Left ventricle myocardium superior (tissue), 1 donor: ENCODE measurements around the gene GLI1. TPM values are rescaled to one million over a fixed set of nuclear protein-coding genes. Genes with fewer than 3 reads are reported as not detected.
A peak's percentile ranks its signal among the peaks of the same experiment; 100 is the strongest.
"Not testable (repeated sequence)": the region's sequence is repeated elsewhere in the genome, so short reads cannot be mapped to it uniquely, and the experiment has no call there.

Source experiments
- ATAC-seq: fragments of 200-7000 bp; cut with Tn5 transposase; one replicate; pipeline ENCODE4 v1.9.1; 2020; ENCODE audit warnings: mild to moderate bottlenecking, moderate library complexity
- DNase-seq: peaks from one replicate; pipeline ENCODE4 v3.0.0-alpha.2; 2020
- intact Hi-C: fragments of 100-400 bp; cut with micrococcal nuclease; formaldehyde crosslinking; loops from one replicate; pipeline ENCODE4 v1.11.0; 2022
- long read RNA-seq: library from polyadenylated mRNA; unstranded; transcript quantifications from one replicate; pipeline ENCODE4 v2.0.0, GENCODE V29; 2021
- total RNA-seq: library from RNA; stranded (reverse); fragmentation: NEBNext Ultra II Directional; extraction: Animal tissue kit (Norgen Biotek cat#: 25700); gene quantifications from one replicate; pipeline ENCODE4 v1.2.1, GENCODE V29; 2021
- donor health status: DM: no; HTN: yes; CAD: no; lungs with severe emphysema.

Gene GLI1
- 0.37 TPM for total RNA-seq
- long read RNA-seq: 0 reads

DNA sequence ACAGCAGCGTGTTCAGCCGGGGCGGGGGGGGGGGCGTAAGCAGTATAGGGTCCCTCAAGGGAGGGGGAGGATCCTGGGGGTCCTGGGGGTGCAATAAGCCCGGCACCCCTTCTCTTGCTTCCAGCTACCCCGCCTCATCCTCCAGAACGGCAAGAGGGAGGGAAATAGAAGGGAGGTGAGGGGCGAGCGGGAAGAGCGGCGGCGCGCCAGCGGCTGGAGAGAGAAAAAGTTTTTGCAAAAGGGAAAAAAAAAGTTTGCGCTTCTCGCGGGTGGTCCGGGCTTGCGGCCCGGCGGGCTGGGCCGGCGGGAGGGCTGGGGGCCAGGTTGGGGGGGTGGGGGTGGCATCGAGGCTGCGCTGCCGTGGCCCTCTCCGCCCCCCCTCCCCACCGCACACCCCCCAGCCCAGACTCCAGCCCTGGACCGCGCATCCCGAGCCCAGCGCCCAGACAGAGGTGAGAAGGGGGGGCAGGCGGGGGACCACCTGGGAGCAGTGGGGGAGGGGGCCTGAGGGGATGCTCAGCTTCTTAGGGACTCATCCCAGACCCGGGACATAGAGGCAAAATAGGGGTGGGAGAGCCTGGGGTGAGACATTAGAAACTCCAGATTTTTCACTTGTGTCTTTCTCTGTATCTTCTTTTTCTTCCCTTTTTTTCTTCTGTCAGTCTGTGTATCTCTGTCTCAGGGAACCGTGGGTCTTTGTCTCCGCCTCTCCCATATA is at the start of gene GLI1:
Gene GLI1, plus strand, starts transcription at position 36 of the 718 bp plus-strand sequence. CDS start 3,907 bp downstream, outside the sequence.
- ATAC-seq: peak; percentile 55
- no peak for DNase-seq
- intact Hi-C loops: no loop called here

DNA sequence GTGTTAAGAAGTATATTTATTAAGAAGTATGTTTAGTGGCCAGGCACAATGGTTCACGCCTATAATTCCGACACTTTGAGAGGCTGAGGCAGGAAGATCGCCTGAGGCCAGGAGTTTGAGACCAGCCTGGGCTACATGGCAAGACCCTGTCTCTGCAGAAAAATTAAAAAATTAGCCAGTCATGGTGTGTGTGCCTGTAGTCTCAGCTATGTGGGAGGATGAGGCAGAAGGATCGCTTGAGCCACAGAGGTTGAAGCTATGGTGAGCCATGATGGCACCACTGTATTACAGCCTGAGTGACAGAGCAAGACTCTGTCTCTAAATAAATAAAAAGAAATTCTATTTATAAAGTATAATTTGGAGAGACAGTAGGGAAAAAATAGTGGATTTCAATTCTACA is 49.1 kb upstream of the GLI1 start:
- no peak for ATAC-seq
- no peak for DNase-seq
- intact Hi-C loops: no loop called here

DNA sequence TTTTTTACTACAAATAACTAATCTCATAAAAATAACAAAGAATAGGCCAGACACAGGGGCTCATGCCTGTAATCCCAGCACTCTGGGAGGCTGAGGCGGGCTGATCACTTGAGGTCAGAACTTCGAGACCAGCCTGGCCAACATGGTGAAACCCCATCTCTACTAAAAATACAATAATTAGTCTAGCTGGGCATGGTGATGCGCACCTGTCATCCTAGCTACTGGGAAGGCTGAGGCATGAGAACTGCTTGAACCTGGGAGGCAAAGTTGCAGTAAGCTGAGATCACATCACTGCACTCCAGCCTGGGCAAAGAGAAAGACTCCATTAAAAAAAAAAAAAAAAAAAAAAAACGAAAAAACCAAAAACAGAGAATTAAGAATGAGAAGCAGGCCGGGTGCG is 45.4 kb upstream of the GLI1 start:
- ATAC-seq, intact Hi-C loops, DNase-seq: not testable (repeated sequence)

DNA sequence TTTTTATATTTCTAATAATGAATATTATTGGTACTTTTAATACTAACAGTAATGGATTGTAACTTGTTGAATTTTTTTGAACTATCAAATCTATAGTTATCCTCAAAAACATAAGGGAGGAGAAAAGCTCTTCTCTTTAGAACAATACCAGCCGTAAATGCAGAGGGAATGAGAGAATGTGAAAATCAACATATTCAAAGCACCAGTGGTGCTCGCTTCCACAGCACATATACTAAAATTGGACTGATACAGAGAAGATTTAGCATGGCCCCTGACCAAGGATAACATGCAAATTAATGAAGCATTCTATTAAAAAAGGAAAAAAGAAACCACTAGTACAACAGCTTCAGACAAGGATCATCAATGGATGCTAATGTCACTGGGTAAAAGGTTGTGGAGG is 44.5 kb upstream of the GLI1 start:
- DNase-seq (no peak), ATAC-seq (no peak)
- intact Hi-C loops: no loop called here

DNA sequence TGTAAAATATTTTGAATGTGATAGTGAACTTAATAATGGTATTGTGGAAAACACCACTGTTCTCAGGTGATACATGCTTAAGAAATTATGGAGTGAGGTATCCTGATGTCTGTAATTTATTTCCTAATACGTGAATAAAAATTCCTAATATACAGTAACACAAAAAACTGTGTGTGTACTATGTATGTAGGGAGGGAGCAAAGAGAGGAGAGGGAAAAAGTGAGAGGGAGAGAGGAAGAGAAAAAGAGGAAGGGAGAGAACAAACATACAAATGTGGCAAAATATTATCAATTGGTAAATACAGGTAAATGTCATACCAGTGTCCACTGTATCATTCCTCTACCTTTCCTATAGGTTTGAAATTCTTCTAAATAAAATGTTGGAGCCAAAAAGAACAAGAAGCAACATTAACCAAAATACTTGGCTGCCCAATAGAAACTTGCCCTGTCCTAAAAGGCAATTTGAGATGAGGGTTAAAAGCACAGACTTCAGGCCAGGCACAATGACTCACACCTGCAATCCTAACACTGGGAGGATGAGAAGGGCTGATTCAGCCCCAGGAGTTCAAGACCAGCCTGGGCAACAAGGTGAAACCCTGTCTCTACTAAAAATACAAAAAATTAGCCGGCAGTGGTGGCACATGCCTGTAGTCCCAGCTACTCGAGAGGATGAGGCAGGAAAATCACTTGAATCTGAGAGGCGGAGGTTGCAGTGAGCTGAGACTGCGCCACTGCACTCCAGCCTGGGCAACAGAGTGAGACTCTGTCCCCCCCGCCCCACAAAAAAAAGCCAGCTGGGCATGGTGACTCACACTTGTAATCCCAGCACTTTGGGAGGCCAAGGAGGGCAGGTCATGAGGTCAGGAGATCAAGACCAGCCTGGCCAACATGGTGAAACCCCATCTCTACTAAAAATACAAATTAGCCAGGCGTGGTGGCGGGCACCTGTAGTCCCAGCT is 43.3 kb upstream of the GLI1 start:
- DNase-seq: no peak
- intact Hi-C loops: no loop called here
- no peak for ATAC-seq

DNA sequence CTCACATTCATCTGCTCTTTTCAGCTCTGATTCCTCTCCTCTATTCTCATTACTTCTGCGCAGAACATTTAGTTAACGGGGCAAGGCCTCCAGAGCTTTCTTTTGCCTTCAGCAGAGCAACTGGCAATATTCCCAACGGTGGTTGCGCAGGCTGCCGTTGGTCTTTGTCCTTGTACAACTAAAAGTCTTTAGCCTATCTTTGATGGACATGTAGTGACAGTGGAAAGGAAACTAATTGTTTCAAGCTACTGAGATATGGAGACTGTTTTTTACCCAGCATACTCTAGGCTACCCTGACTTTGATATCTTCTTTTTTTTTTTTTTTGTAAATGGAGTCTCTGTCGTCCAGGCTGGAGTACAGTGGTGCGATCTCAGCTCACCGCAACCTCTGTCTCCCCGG is 41.3 kb upstream of the GLI1 start:
- ATAC-seq (peak; percentile 67), DNase-seq (no peak)
- intact Hi-C loops: no loop called here

DNA sequence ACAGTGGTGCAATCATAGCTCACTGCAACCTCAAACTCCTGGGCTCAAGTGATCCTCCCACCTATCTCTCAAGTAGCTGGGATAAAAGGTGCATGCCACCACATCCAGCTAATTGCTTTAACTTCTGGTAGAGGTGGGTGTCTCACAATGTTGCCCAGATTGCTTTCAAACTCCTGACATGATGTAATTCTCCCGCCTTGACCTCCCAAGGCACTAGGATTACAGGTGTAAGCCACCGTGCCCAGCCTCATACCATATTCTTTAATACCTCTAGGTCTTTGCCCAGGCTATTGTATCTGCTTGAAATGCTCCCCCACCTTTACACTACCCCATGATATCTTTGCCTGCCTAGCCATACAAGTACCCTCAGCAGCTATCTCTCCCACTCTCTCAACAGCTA is 40.1 kb upstream of the GLI1 start:
- intact Hi-C loops: no loop called here
- DNase-seq: no peak
- no peak for ATAC-seq

DNA sequence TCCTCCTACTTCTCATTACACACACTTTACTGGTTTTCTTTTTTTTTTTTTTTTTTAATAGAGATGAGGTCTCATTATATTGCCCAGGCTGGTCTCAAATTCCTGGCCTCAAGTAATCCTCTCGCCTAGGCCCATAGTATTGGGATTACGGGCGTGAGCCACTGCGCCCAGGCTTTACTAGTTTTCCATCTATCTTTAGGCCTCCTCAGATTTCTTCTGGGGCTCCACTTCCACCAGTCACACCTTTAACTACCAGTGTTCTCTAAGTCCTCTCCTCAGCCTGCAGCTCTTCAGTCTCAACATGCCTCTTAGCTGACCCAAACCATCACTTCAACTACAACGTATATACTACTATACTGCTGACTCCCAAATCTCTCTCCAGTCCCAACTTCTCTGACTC is 39.1 kb upstream of the GLI1 start:
- intact Hi-C loops: no loop called here
- ATAC-seq (no peak), DNase-seq (no peak)

DNA sequence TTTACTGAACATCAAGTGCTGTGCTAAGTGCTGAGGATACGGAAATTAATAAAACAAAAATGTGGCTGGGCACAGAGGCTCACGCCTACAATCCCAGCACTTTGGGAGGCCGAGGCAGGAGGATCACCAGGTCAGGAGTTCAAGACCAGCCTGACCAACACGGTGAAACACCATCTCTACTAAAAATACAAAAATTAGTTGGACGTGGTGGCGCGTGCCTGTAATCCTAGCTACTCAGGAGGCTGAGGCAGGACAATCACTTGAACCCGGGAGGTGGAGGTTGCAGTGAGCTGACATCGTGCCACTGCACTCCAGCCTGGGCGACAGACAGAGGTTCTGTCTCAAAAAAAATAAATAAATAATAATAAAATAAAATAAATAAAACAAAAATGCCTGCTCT is 32.6 kb upstream of the GLI1 start:
- intact Hi-C loops, ATAC-seq, DNase-seq: not testable (repeated sequence)

DNA sequence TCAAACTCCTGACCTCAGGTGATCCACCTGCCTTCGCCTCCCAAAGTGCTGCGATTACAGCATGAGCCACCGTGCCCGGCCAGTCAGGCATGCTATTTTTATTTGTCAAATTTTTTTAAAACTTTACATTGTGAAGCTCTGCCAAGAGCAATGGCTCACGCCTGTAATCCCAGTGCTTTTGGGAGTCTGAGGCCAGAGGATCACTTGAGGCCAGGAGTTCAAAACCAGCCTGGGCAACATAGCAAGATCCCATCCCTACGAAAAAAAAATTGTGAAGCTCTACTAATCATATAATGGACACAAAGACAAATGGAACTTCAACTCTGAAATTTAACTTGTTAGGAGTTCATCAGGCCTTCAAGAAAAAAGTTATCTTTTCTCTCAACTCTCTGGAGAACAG is 30.6 kb upstream of the GLI1 start:
- DNase-seq (no peak), ATAC-seq (no peak)
- intact Hi-C loops: no loop called here

DNA sequence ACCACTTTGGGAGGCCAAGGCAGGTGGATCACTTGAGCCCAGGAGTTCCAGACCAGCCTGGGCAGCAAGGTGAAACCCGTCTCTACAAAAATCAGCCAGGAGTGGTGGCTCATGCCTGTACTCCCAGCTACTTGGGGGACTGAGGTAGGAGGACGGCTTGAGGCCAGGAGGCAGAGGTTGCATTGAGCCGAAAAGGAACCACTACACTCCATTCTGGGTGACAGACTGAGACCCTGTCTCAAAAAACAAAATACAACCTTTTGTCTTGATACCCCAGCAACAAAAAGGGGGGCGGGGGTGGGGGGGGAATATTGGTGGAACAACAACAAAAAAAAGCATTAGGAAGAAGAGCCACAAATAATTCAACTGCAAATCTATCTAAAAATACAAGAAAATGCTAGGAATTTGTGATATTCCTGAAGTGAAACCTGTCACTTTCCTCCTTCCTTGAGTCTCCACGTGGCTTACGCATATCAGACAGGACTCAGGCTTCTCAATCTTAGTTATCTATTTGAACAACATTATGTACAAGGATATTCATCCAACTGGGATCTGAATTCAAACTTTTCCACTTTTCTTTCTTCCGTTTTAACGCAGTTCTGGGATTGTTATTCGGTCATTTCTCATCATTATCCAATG is 30.0 kb upstream of the GLI1 start:
- no peak for DNase-seq
- no peak for ATAC-seq
- intact Hi-C loops: no loop called here

DNA sequence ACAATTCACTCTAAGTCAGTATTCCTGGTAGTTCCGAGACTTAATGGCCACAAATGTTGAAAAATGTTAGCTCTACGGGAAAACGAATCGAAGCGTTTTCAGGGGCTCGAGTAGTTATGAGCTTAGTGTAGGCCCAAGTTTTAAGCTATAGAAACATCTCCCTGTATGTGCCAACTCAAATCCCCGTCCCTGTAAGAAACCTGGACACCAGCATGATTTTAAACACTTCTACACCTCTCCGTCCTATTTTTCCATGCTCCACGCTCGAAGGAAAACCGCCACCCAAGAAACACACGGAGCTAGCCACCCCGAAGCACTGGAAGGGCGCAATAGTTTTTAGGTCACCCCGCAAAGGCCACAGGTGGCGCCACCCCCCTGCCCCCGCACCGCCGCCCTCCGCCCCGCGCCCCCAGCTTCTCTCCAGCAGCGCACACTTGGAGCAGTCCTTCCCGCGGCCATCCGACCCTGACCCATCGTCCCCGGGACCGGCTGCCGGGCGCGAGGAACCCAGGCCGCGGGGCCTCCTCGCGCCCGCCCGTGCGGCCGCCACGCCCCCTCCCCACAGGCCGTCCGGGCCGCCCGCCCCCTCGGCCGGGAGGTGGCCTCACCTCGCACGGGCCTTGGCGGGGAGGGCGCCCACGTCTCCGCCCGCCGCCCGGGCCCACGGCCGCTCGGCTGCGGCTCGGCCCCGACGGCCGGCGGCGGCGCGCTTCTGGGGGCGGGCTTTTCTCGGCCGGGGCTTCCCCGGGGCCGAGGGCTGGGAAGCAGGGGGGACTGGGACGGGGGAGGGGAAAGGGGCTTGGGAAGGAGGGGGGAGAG is 29.3 kb upstream of the GLI1 start:
- ATAC-seq: peak; percentile 79
- intact Hi-C loops: no loop called here
- DNase-seq: peak; percentile 75

DNA sequence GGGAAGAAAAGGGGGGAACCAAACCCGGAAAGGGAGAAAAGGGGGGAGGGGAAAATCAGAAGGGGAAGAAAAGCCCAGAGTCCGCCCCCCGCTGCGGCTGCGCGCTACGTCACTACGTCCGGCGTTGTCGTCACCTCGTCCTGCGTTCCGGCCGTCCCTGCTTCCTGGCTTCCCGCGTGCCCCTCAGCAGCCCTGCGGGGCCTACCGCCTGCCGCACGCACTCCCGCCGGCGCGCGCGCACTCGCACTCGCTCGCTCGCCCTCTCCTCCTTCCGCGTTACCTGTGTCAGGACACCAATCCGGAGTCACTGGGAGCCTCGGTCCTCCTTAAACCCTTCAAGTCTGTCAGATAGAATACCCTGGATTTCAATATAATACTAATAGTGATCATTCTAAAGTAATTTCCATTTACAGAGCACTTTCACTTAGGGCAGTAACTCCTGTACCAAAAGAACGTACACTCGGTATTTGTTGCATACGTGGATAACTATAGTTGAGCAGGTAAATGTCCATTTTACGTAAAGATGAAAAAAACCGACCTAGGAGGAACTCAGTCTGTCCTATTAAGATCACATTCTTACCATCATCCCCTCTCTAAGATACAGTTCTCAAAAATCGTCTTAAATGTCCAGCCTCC is 28.5 kb upstream of the GLI1 start, which contains the start of gene R3HDM2:
Gene R3HDM2, minus strand, starts transcription at position 113 of the 636 bp plus-strand sequence. CDS start 120,615 bp downstream, outside the sequence.
- ATAC-seq (peak; percentile 98), DNase-seq (peak; percentile 98)
- intact Hi-C loops: no loop called here

DNA sequence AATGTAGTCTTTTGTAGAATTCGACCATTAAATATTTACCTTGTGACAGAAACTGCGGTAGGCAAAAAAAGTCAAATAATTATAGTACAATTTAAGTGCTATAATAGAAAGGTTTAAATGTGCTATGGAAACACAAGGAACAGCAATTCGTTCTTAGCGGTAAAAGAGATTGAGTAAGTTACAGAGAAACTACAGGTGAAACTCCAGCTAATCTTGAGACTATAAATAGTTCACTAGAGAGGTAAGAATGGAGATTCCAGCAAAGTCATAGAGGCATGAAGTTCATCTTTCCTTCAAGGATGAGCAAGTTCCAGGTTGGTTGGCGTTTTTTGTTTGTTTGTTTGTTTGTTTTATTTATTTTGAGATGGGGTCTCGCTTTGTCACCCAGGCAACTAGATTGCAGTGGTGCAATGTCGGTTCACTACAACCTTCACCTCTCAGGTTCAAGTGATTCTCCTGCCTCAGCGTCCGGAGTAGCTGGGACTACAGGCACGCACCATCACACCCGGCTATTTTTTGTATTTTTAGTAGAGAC is 27.9 kb upstream of the GLI1 start:
- ATAC-seq (no peak), DNase-seq (no peak)
- intact Hi-C loops: no loop called here

DNA sequence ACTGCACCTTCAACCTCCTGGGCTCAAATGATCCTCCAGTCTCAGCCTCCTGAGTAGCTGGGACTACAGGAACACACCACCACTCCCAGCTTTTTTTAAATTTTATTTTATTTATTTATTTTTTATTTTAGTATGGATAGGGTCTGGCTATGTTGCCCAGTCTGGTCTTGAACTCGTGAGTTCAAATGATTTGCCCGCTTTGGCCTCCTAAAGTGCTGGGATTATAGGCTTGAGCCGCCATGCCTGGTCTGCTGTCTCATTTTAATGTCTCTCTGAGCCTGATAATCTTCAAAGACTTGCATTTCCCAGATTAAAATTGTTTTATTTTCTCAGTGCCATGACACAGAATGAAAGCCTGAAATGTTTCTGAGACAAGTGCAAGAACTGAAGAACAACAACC is 26.2 kb upstream of the GLI1 start:
- intact Hi-C loops: no loop called here
- ATAC-seq (no peak), DNase-seq (no peak)

DNA sequence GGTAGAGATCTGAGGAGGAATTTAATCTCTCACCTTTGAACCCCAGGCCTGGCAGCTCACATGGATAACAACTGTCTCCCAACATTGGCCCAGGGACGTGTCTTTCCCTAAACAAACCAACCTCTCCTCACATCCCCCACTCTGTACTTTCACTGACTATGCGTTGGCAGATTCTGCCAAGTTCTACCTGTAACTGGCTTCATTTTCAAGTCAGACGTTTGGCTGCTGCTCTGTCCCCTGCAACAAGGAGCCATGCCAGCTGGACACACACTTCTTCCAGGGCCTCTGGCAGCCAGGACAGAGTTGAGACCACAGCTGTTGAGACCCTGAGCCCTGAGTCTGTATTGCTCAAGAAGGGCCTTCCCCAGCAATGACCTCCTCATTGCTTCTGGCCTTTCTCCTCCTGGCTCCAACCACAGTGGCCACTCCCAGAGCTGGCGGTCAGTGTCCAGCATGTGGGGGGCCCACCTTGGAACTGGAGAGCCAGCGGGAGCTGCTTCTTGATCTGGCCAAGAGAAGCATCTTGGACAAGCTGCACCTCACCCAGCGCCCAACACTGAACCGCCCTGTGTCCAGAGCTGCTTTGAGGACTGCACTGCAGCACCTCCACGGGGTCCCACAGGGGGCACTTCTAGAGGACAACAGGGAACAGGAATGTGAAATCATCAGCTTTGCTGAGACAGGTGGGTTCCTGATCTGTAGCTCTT is 24.9 kb upstream of the GLI1 start, which contains the start of gene INHBC:
Gene INHBC, plus strand, starts transcription at position 268 of the 707 bp plus-strand sequence. Its CDS starts 103 bp downstream, at position 371.
- no peak for ATAC-seq
- intact Hi-C loops: no loop called here
- DNase-seq: no peak

DNA sequence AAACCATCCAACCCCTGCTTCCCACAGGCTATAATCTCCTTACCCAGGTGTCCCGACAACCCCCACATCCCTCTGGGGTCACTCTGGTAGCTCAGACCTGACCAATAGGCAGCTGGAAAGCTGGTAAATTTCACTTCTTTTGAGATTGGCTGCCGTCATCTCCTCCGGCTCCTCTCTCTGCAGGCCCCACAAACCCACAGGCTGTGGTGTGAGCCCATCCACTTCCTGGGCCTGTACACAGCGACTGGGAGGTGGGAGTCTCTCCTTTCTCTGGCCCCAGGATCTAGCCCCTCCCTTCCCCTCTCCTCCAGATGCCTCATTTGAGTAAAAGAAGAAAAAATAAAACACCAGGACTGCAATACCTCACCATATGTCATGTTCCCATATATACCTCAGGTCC is 24.3 kb upstream of the GLI1 start:
- ATAC-seq (no peak), DNase-seq (no peak)
- intact Hi-C loops: no loop called here

DNA sequence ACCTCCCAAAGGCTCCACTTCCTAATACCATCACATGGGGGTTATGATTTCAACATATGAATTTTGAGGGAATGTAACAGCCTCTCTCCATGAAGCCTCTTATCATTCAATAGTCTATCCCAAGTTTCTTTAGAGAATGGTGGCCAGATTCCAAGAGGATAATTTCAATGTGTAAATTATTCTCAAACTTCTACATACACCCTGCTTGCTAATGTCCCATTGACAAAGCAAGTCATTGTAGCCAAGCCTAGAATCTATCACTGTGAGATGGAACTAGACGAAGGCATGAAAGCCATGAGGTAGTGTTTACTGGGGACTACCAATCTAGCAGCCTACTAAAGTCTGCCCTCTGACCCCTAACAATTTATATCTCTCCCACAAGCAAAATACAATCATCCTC is 21.2 kb upstream of the GLI1 start:
- ATAC-seq: no peak
- DNase-seq: no peak
- intact Hi-C loops: no loop called here
